GM23338 (cell line): ENCODE measurements around the gene FARSA. TPM values are rescaled to one million over a fixed set of nuclear protein-coding genes. Genes with fewer than 3 reads are reported as not detected.
"Not testable (repeated sequence)": the region's sequence is repeated elsewhere in the genome, so short reads cannot be mapped to it uniquely, and the experiment has no call there.

Source experiments
- ATAC-seq: fragments of 200-7000 bp; cut with Tn5 transposase; 3 replicates; pipeline ENCODE4 v1.9.1; 2020
- DNase-seq: peaks from one replicate; pipeline ENCODE4 v3.0.0-alpha.2; 2015; ENCODE audit warnings: low spot score
- H2AFZ ChIP-seq: fragments of 200-600 bp; sonication (generic); 2 replicates; pipeline ENCODE4 v1.8.0; 2016; ENCODE audit warnings: antibody characterized with exemption, mild to moderate bottlenecking, moderate library complexity
- H3F3A ChIP-seq: fragments of 200-600 bp; sonication (generic); replicated peaks from 2 replicates; pipeline ENCODE4 v1.8.0; 2017; ENCODE audit warnings: antibody characterized with exemption, mixed run types, low read depth
- H3K27ac ChIP-seq: fragments of 200-600 bp; sonication (generic); 2 replicates; pipeline ENCODE4 v1.6.1; 2016; ENCODE audit warnings: low read depth
- H3K27me3 ChIP-seq: fragments of 200-600 bp; sonication (generic); 2 replicates; pipeline ENCODE4 v1.8.0; 2016; ENCODE audit warnings: mild to moderate bottlenecking, mixed run types, moderate library complexity; ENCODE audit not compliant: insufficient read depth
- H3K36me3 ChIP-seq: fragments of 200-600 bp; sonication (generic); 2 replicates; pipeline ENCODE4 v1.8.0; 2016; ENCODE audit warnings: mild to moderate bottlenecking; ENCODE audit not compliant: insufficient read depth
- H3K4me1 ChIP-seq: fragments of 200-600 bp; sonication (generic); 2 replicates; pipeline ENCODE4 v1.8.0; 2016; ENCODE audit warnings: mild to moderate bottlenecking, moderate library complexity; ENCODE audit not compliant: insufficient read depth
- H3K4me2 ChIP-seq: fragments of 200-600 bp; sonication (generic); 2 replicates; pipeline ENCODE4 v1.7.1; 2017; ENCODE audit warnings: mixed run types
- H3K4me3 ChIP-seq: fragments of 200-600 bp; sonication (generic); 2 replicates; pipeline ENCODE4 v1.6.1; 2016; ENCODE audit warnings: mixed run types
- H3K79me2 ChIP-seq: fragments of 200-600 bp; sonication (generic); replicated peaks from 2 replicates; pipeline ENCODE4 v1.8.0; 2017; ENCODE audit warnings: mild to moderate bottlenecking; ENCODE audit not compliant: insufficient read depth
- H3K9me2 ChIP-seq: fragments of 200-600 bp; sonication (generic); 2 replicates; pipeline ENCODE4 v1.8.0; 2017; ENCODE audit not compliant: insufficient read depth
- H4K20me1 ChIP-seq: fragments of 200-600 bp; sonication (generic); replicated peaks from 2 replicates; pipeline ENCODE4 v1.8.0; 2017; ENCODE audit warnings: mild to moderate bottlenecking; ENCODE audit not compliant: insufficient read depth
- H3K27ac Mint-ChIP-seq: 2 replicates; pipeline ENCODE4 v1.8.0; 2020; ENCODE audit warnings: inconsistent platforms, mild to moderate bottlenecking, moderate library complexity, mixed read lengths
- H3K27me3 Mint-ChIP-seq: 3 replicates; pipeline ENCODE4 v1.8.0; 2022; ENCODE audit warnings: low read depth, mild to moderate bottlenecking, moderate library complexity, mixed read lengths, inconsistent platforms; ENCODE audit not compliant: insufficient read depth, poor library complexity
- H3K36me3 Mint-ChIP-seq: 3 replicates; pipeline ENCODE4 v1.8.0; 2021; ENCODE audit warnings: low read depth, mild to moderate bottlenecking, inconsistent platforms, moderate library complexity, mixed read lengths
- H3K4me1 Mint-ChIP-seq: 3 replicates; pipeline ENCODE4 v1.8.0; 2020; ENCODE audit warnings: mild to moderate bottlenecking, inconsistent platforms, mixed read lengths
- H3K4me3 Mint-ChIP-seq: 3 replicates; pipeline ENCODE4 v1.8.0; 2021; ENCODE audit warnings: moderate library complexity, mild to moderate bottlenecking, inconsistent platforms, mixed read lengths
- H3K9me3 Mint-ChIP-seq: 3 replicates; pipeline ENCODE4 v1.8.0; 2020; ENCODE audit warnings: moderate library complexity, mild to moderate bottlenecking, inconsistent platforms, mixed read lengths
- CREB1 ChIP-seq: fragments of 250-450 bp; sonication (Bioruptor Pico); IDR thresholded peaks from 2 replicates; pipeline ENCODE4 v1.5.0; 2020; ENCODE audit warnings: low read depth, mild to moderate bottlenecking, moderate library complexity
- EZH2phosphoT487 ChIP-seq: fragments of 200-600 bp; sonication (generic); IDR thresholded peaks from one replicate; pipeline ENCODE4 v1.8.1; 2018; ENCODE audit warnings: antibody characterized with exemption; ENCODE audit not compliant: unreplicated experiment
- JUNB ChIP-seq: IDR thresholded peaks from one replicate; pipeline ENCODE4 v1.6.1; 2016; ENCODE audit warnings: antibody characterized with exemption; ENCODE audit not compliant: unreplicated experiment
- POLR2AphosphoS5 ChIP-seq: IDR thresholded peaks from 2 replicates; pipeline ENCODE4 v1.6.1; 2016; ENCODE audit warnings: antibody characterized with exemption, low read depth
- STAT1 ChIP-seq: IDR thresholded peaks from one replicate; pipeline ENCODE4 v1.6.1; 2016; ENCODE audit warnings: antibody characterized with exemption; ENCODE audit not compliant: unreplicated experiment
- ZNF114 ChIP-seq: fragments of 250-450 bp; sonication (Bioruptor Pico); IDR thresholded peaks from 2 replicates; pipeline ENCODE4 v1.5.0; 2020; ENCODE audit warnings: mild to moderate bottlenecking, moderate library complexity
- polyA plus RNA-seq: library from polyadenylated mRNA; unstranded; fragments of >200 nt; fragmentation: Nextera tagmentation; extraction: Ambion mirVana; gene quantifications from 2 replicates; pipeline ENCODE4 v1.2.1, GENCODE V29; 2016
- total RNA-seq: library from RNA; depleted of rRNA; stranded (reverse); fragments of >200 nt; shearing (Covaris generic); gene quantifications from 2 replicates; pipeline ENCODE4 v1.2.3, GENCODE V29; 2014
- TF ChIP-seq, protein P1 (sequence below): IDR thresholded peaks from one replicate; pipeline ENCODE4 v1.6.1; 2018; ENCODE audit warnings: antibody characterized with exemption; ENCODE audit not compliant: unreplicated experiment
- TF ChIP-seq, protein P2 (sequence below): fragments of 250-450 bp; sonication (Bioruptor Pico); IDR thresholded peaks from 2 replicates; pipeline ENCODE4 v1.5.0; 2020; ENCODE audit warnings: mild to moderate bottlenecking, moderate library complexity
- TF ChIP-seq, protein P3 (sequence below): IDR thresholded peaks from 2 replicates; pipeline ENCODE4 v1.6.1; 2016; ENCODE audit warnings: antibody characterized with exemption

Gene FARSA
- total and polyA plus RNA-seq, 2 experiments from 2014 or later, result 74.7 to 86.4 TPM

DNA sequence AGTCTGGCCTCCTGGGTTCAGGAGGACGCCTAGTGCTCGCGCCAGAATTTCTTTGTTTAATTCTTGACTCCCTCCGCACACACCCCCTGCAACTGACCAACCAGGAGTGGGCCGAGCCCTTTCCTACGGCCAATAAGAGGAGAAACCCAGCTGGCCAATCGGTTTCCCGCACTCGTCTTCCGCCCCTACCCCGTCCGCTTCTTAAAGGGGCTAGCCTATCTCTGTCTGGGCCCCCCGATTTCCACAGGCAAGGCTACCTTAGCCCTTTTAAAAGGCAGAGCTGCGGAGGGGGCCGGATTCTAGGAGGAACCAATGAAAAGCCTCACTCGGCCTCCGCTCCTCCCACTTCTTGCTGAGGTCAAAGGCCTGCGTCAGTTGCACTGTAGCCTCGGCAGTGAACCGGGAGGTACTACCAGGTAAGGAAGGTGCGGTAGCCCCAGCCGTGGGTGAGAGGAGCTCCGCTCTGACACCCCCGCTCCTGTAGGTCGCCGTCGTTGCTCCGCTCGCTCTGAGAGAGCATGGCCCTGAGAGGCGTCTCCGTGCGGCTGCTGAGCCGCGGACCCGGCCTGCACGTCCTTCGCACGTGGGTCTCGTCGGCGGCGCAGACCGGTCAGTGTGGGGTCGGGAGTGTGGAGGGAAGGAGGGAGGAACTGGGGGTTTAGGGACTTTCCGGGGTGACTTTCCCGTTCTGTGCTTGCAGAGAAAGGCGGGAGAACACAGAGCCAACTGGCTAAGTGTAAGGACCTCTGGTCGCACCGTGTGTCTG lies 42.5 kb downstream of the FARSA start, which contains the start of gene GCDH:
GCDH (plus strand) TSS at position 374 of the 766 bp plus-strand sequence; CDS start at position 519, 145 bp downstream.
- Mint-ChIP-seq H3K27me3 (peaks cover 30% of the 10 kb centered on the region), H3K4me3 (peak within 1 kb of the TSS; percentile 100), H3K4me1 (peaks cover 11% of the 10 kb centered on the region), H3K36me3 (peaks cover 33% of the 10 kb centered on the region), H3K27ac (peak within 1 kb of the TSS; percentile 99), H3K9me3 (peaks cover 3% of the 10 kb centered on the region; the same call in 2 of the 3 replicates)
- Histone ChIP-seq H3K4me3 (peak within 1 kb of the TSS; percentile 64), H2AFZ (no peak within 1 kb of the TSS), H3K27me3 (peaks cover 14% of the 10 kb centered on the region), H3F3A (peaks cover 9% of the 10 kb centered on the region), H3K36me3 (peaks cover 10% of the 10 kb centered on the region), H3K79me2 (peaks cover 15% of the 10 kb centered on the region), H3K4me2 (peak within 1 kb of the TSS; percentile 97), H3K4me1 (peaks cover 6% of the 10 kb centered on the region; the same call in 1 of the 2 replicates), H3K9me2 (no peaks in the 10 kb centered on the region), H4K20me1 (peaks cover 7% of the 10 kb centered on the region), H3K27ac (no peak within 1 kb of the TSS)
- ATAC-seq (peak; percentile 93), DNase-seq (peak; percentile 100)
- TF ChIP-seq ZNF114 (CRISPR knock-in tag) (no peak), EZH2phosphoT487 (no peak), POLR2AphosphoS5 (peak; percentile 77), JUNB (no peak), STAT1 (no peak), CREB1 (CRISPR knock-in tag) (peak; percentile 94)
- TF ChIP-seq, protein P1, sequence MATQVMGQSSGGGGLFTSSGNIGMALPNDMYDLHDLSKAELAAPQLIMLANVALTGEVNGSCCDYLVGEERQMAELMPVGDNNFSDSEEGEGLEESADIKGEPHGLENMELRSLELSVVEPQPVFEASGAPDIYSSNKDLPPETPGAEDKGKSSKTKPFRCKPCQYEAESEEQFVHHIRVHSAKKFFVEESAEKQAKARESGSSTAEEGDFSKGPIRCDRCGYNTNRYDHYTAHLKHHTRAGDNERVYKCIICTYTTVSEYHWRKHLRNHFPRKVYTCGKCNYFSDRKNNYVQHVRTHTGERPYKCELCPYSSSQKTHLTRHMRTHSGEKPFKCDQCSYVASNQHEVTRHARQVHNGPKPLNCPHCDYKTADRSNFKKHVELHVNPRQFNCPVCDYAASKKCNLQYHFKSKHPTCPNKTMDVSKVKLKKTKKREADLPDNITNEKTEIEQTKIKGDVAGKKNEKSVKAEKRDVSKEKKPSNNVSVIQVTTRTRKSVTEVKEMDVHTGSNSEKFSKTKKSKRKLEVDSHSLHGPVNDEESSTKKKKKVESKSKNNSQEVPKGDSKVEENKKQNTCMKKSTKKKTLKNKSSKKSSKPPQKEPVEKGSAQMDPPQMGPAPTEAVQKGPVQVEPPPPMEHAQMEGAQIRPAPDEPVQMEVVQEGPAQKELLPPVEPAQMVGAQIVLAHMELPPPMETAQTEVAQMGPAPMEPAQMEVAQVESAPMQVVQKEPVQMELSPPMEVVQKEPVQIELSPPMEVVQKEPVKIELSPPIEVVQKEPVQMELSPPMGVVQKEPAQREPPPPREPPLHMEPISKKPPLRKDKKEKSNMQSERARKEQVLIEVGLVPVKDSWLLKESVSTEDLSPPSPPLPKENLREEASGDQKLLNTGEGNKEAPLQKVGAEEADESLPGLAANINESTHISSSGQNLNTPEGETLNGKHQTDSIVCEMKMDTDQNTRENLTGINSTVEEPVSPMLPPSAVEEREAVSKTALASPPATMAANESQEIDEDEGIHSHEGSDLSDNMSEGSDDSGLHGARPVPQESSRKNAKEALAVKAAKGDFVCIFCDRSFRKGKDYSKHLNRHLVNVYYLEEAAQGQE, result no peak
- TF ChIP-seq, protein P2, sequence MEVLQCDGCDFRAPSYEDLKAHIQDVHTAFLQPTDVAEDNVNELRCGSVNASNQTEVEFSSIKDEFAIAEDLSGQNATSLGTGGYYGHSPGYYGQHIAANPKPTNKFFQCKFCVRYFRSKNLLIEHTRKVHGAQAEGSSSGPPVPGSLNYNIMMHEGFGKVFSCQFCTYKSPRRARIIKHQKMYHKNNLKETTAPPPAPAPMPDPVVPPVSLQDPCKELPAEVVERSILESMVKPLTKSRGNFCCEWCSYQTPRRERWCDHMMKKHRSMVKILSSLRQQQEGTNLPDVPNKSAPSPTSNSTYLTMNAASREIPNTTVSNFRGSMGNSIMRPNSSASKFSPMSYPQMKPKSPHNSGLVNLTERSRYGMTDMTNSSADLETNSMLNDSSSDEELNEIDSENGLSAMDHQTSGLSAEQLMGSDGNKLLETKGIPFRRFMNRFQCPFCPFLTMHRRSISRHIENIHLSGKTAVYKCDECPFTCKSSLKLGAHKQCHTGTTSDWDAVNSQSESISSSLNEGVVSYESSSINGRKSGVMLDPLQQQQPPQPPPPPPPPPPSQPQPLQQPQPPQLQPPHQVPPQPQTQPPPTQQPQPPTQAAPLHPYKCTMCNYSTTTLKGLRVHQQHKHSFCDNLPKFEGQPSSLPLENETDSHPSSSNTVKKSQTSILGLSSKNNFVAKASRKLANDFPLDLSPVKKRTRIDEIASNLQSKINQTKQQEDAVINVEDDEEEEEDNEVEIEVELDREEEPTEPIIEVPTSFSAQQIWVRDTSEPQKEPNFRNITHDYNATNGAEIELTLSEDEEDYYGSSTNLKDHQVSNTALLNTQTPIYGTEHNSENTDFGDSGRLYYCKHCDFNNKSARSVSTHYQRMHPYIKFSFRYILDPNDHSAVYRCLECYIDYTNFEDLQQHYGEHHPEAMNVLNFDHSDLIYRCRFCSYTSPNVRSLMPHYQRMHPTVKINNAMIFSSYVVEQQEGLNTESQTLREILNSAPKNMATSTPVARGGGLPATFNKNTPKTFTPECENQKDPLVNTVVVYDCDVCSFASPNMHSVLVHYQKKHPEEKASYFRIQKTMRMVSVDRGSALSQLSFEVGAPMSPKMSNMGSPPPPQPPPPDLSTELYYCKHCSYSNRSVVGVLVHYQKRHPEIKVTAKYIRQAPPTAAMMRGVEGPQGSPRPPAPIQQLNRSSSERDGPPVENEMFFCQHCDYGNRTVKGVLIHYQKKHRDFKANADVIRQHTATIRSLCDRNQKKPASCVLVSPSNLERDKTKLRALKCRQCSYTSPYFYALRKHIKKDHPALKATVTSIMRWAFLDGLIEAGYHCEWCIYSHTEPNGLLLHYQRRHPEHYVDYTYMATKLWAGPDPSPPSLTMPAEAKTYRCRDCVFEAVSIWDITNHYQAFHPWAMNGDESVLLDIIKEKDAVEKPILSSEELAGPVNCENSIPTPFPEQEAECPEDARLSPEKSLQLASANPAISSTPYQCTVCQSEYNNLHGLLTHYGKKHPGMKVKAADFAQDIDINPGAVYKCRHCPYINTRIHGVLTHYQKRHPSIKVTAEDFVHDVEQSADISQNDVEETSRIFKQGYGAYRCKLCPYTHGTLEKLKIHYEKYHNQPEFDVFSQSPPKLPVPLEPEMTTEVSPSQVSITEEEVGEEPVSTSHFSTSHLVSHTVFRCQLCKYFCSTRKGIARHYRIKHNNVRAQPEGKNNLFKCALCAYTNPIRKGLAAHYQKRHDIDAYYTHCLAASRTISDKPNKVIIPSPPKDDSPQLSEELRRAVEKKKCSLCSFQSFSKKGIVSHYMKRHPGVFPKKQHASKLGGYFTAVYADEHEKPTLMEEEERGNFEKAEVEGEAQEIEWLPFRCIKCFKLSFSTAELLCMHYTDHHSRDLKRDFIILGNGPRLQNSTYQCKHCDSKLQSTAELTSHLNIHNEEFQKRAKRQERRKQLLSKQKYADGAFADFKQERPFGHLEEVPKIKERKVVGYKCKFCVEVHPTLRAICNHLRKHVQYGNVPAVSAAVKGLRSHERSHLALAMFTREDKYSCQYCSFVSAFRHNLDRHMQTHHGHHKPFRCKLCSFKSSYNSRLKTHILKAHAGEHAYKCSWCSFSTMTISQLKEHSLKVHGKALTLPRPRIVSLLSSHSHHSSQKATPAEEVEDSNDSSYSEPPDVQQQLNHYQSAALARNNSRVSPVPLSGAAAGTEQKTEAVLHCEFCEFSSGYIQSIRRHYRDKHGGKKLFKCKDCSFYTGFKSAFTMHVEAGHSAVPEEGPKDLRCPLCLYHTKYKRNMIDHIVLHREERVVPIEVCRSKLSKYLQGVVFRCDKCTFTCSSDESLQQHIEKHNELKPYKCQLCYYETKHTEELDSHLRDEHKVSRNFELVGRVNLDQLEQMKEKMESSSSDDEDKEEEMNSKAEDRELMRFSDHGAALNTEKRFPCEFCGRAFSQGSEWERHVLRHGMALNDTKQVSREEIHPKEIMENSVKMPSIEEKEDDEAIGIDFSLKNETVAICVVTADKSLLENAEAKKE (CRISPR knock-in tag), result no peak
- TF ChIP-seq, protein P3, sequence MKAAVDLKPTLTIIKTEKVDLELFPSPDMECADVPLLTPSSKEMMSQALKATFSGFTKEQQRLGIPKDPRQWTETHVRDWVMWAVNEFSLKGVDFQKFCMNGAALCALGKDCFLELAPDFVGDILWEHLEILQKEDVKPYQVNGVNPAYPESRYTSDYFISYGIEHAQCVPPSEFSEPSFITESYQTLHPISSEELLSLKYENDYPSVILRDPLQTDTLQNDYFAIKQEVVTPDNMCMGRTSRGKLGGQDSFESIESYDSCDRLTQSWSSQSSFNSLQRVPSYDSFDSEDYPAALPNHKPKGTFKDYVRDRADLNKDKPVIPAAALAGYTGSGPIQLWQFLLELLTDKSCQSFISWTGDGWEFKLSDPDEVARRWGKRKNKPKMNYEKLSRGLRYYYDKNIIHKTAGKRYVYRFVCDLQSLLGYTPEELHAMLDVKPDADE, result 0 out of 2 replicates have a peak, but pooled peaks have one; percentile 8

DNA sequence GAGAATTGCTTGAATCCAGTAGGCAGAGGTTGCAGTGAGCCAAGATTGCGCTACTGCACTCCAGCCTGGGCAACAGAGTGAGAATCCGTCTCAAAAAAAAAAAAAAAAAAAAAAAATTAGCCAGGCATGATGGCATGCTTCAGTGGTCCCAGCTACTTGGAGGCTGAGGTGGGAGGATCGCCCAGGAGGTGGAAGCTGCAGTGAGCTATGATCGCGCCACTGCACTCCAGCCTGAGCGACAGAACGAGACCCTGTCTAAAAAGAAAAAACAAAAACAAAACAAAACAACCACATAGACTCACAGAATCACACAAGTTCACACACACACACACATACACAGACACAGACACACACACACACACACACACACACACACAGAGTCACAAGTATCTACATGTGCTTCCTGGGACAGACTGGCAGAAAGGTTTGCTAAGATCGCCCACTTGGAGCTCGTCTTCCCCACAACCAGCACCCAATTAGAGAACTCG lies 43.2 kb downstream of the FARSA start:
- not testable (repeated sequence) for H3K9me3 Mint-ChIP-seq, DNase-seq, H3K4me1 ChIP-seq, H3K27ac ChIP-seq, H3K36me3 ChIP-seq, ATAC-seq, H4K20me1 ChIP-seq, H3K9me2 ChIP-seq, H2AFZ ChIP-seq
- H3K4me3 Mint-ChIP-seq, result peak overlapping the region; percentile 100
- peaks cover 11% of the 10 kb centered on the region for H3F3A ChIP-seq
- peaks cover 15% of the 10 kb centered on the region for H3K79me2 ChIP-seq
- peak overlapping the region; percentile 24 for H3K4me3 ChIP-seq
- H3K27ac Mint-ChIP-seq, result peak overlapping the region; percentile 99
- H3K4me1 Mint-ChIP-seq, result peaks cover 11% of the 10 kb centered on the region
- H3K27me3 Mint-ChIP-seq, result peaks cover 31% of the 10 kb centered on the region
- peaks cover 14% of the 10 kb centered on the region for H3K27me3 ChIP-seq
- H3K4me2 ChIP-seq, result peak overlapping the region; percentile 0; the same call in 1 of the 2 replicates
- peaks cover 28% of the 10 kb centered on the region for H3K36me3 Mint-ChIP-seq
